NCI-H524 (cell line): ENCODE data around the gene CUBN.

ENCODE experiments used
- DNase-seq, 2 experiments: peaks; one replicate each; lab custom pipeline; 2025; lab: John Stamatoyannopoulos, UW

The CUBN gene

GRCh38 chr10:16787361-16787791 is 342.2 kb downstream of the CUBN start:
- DNase-seq = no peak

GRCh38 chr10:16780338-16780880 is 349.2 kb downstream of the CUBN start:
- DNase-seq = no peak

DNA sequence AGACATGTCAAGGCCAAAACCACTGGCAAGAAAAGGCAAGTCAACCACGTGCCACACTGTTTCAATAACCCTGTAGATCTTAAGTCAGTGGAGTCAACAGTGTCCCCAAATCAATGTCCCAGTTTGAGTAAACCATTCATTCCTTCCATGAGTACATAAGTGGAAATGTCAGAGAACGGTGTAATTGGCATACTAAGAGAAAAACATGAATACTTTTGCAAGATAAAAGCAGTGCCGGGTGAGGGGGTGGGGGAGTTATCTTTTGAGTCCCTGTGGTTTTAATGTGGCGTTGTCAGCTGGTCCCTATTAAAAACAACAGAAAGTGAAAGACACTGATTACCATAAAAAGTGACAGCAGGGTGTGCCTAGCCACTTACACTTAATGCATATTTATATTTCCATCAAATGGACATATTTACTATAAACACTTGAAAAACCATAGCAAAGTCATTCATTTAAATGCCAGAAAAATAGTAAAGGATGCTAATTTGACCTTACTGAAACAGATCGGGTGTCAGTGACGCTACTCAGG is 350.2 kb downstream of the CUBN start:
- DNase-seq = no peak

- peak in 1 of 2 experiments; percentile 21 for DNase-seq
Measured at GRCh38 chr10:16777473-16778370, 351.9 kb downstream of the CUBN start.

DNA sequence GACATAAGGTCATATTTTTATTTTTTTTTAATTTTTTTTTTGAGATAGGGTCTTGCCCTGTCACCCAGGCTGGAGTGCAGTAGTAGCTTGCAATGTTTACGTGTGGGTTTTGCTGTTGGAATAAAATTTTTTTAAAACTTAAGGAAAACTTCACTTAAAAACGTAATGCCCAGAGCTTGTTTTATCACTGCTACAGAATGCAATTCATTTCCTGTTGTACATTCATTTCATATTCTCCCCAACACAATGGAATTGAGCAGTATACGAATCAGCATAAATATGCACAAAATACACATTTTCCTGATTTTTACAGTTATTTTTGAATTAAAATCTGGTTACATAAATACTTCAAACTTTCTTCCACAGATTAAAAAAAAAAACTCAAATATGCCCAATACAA is 352.7 kb downstream of the CUBN start:
- DNase-seq = no peak
